HG02610 (cell line): ENCODE results near the gene CSH1.
"Not testable (repeated sequence)": the region's sequence is repeated elsewhere in the genome, so short reads cannot be mapped to it uniquely, and the experiment has no call there.

Source experiments
- ATAC-seq: cut with Tn5 transposase; IDR thresholded peaks from one replicate; pipeline ENCODE4 v1.9.1; 2021; ENCODE audit warnings: mild to moderate bottlenecking, moderate library complexity; ENCODE audit not compliant: unreplicated experiment

The CSH1 gene

GRCh38 chr17:63871646-63872365 is 24.6 kb downstream of the CSH1 start:
- ATAC-seq: not testable (repeated sequence)

- not testable (repeated sequence) for ATAC-seq
These were observed 26.1 kb downstream of the CSH1 start for GRCh38 chr17:63870292-63870665.

GRCh38 chr17:63869491-63870291 is 26.7 kb downstream of the CSH1 start:
- not testable (repeated sequence) for ATAC-seq

GRCh38 chr17:63866625-63867024 is 29.7 kb downstream of the CSH1 start:
- not testable (repeated sequence) for ATAC-seq

- ATAC-seq: no peak
These were observed 37.1 kb downstream of the CSH1 start for GRCh38 chr17:63859257-63859656.

DNA sequence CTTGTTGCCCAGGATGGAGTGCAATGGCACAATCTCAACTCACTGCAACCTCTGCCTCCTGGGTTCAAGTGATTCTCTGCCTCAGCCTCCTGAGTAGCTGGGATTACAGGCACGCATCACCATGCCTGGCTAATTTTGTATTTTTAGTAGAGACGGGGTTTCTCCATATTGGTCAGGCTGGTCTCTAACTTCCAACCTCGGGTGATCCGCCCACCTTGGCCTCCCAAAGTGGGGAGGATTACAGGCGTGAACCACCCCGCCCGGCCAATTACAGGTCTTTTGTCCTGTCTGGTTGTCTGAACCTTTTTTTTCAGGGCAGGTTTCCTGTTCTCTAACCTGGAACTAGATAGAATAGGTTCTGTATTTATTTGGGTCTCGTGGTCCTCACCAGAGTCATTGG is 39.9 kb downstream of the CSH1 start:
- ATAC-seq: not testable (repeated sequence)

- ATAC-seq: no peak
These were observed 41.2 kb downstream of the CSH1 start for GRCh38 chr17:63855185-63855584.

DNA sequence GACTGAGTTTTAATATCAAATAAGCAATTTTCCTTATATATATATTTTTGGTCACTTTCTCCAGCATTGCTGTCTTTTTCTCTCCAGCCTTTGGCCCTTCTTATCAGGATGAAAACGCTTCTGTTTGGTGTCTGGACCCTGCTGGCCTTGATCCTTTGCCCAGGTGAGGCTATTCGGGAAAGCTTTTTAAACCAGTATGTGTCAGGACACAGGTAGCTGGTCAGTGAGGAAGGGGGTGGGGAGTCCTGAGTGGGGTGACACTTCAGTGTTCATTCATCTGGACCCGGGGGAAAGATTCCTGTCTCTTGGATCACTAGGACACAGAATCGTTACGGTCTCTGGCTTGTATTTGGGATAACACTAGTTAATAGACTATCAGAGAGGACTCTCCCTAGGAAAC is 41.7 kb downstream of the CSH1 start:
- no peak for ATAC-seq

DNA sequence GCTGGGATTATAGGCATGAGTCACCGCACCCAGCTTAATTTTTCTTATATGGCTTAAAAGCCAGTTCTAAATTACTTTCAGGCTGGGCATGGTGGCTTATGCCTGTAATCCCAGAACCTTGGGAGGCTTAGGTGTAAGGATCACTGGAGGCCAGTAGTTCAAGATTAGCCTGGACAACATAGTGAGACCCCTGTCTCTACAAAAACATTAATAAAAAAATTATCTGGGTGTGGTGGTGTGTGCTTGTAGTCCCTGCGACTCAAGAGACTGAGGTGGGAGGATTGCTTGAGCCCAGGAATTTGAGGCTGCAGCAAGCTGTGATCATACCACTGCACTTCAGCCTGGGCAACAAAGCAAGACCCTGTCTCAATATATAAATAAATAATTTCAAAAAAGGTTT is 43.1 kb downstream of the CSH1 start:
- no peak for ATAC-seq

DNA sequence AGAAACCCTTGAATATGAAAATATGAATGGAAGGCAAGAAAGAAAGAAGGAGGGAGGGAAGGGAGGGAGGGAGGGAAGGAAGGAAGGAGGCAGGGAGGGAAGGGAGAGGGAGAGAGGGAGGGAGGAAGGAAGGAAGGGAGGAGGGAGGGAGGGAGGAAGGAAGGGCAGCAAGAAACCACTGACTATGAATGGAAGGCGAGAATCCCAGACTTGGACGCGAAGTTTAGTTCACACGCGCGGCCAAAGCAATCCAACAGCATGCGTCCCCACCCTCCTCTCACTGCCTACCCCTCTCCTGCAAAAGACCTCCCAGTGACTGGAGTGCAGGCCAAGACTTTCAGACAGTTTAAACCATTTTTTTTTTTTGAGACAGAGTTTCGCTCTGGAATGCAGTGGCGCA is 46.0 kb downstream of the CSH1 start:
- ATAC-seq: no peak

- peak; percentile 86 for ATAC-seq
These were observed 47.3 kb downstream of the CSH1 start for GRCh38 chr17:63848834-63849689.

GRCh38 chr17:63847525-63848249 is 48.7 kb downstream of the CSH1 start:
- ATAC-seq: no peak

GRCh38 chr17:63845509-63845908 is 50.9 kb downstream of the CSH1 start:
- ATAC-seq: no peak
